Neural cell (in vitro differentiated cells): ENCODE measurements around the gene PPP1R9B. TPM values are rescaled to one million over a fixed set of nuclear protein-coding genes. Genes with fewer than 3 reads are reported as not detected.

Source experiments
- H2AFZ ChIP-seq: fragments of 200-600, 300-800 bp; sonication (generic), shearing (Covaris generic); 2 replicates; pipeline ENCODE4 v1.6.0; 2014; ENCODE audit warnings: low read depth, mild to moderate bottlenecking, antibody characterized with exemption, low read length, moderate library complexity
- H3F3A ChIP-seq: fragments of 200-600 bp; shearing (Covaris generic); 2 replicates; pipeline ENCODE4 v1.6.1; 2016; ENCODE audit warnings: mild to moderate bottlenecking, moderate library complexity, mixed read lengths, antibody characterized with exemption, low read length; ENCODE audit not compliant: insufficient read depth, poor library complexity, severe bottlenecking
- H3K27ac ChIP-seq: fragments of 200-600, 300-800 bp; sonication (generic), shearing (Covaris generic); 2 replicates; pipeline ENCODE4 v1.5.1; 2014; ENCODE audit warnings: mild to moderate bottlenecking, low read length, moderate library complexity
- H3K27me3 ChIP-seq: fragments of 300-800, 200-600 bp; sonication (generic), shearing (Covaris generic); 2 replicates; pipeline ENCODE4 v1.6.0; 2014; ENCODE audit warnings: mild to moderate bottlenecking, low read depth, low read length, moderate library complexity; ENCODE audit not compliant: insufficient read depth
- H3K36me3 ChIP-seq: fragments of 300-800, 200-600 bp; sonication (generic), shearing (Covaris generic); 2 replicates; pipeline ENCODE4 v1.5.1; 2014; ENCODE audit warnings: mild to moderate bottlenecking, antibody characterized with exemption, low read length, moderate library complexity; ENCODE audit not compliant: insufficient read depth
- H3K4me2 ChIP-seq: fragments of 300-800, 200-600 bp; sonication (generic), shearing (Covaris generic); 2 replicates; pipeline ENCODE4 v1.6.0; 2014; ENCODE audit warnings: mild to moderate bottlenecking, low read length
- H3K4me3 ChIP-seq: fragments of 300-800, 200-600 bp; sonication (generic), shearing (Covaris generic); 2 replicates; pipeline ENCODE4 v1.5.1; 2014; ENCODE audit warnings: mild to moderate bottlenecking, low read length, moderate library complexity
- H3K79me2 ChIP-seq: fragments of 200-600 bp; shearing (Covaris generic); replicated peaks from 2 replicates; pipeline ENCODE4 v1.6.0; 2014; ENCODE audit warnings: mild to moderate bottlenecking, low read length, moderate library complexity; ENCODE audit not compliant: insufficient read depth
- H3K9ac ChIP-seq: fragments of 300-800, 200-600 bp; sonication (generic), shearing (Covaris generic); 2 replicates; pipeline ENCODE4 v1.6.1; 2016; ENCODE audit warnings: mild to moderate bottlenecking, low read length, mixed read lengths
- H3K9me2 ChIP-seq: fragments of 200-600 bp; shearing (Covaris generic); 2 replicates; pipeline ENCODE4 v1.6.1; 2016; ENCODE audit warnings: mild to moderate bottlenecking, low read length, mixed read lengths; ENCODE audit not compliant: insufficient read depth
- H3K9me3 ChIP-seq: fragments of 200-600, 300-800 bp; sonication (generic), shearing (Covaris generic); 2 replicates; pipeline ENCODE4 v1.6.1; 2016; ENCODE audit warnings: mild to moderate bottlenecking, mixed run types, low read length, moderate library complexity, mixed read lengths
- H4K20me1 ChIP-seq: fragments of 200-600 bp; shearing (Covaris generic); 2 replicates; pipeline ENCODE4 v1.6.1; 2016; ENCODE audit warnings: mild to moderate bottlenecking, mixed run types; ENCODE audit not compliant: insufficient read depth
- CTCF ChIP-seq: fragments of 450-650 bp; IDR thresholded peaks from 2 replicates; pipeline ENCODE4 v1.5.1; 2014; ENCODE audit warnings: antibody characterized with exemption, mild to moderate bottlenecking, moderate library complexity; ENCODE audit not compliant: poor library complexity, severe bottlenecking
- EP300 ChIP-seq: fragments of 450-650 bp; conservative IDR thresholded peaks from 2 replicates; pipeline ENCODE4 v1.6.1; 2014; ENCODE audit warnings: antibody characterized with exemption, mild to moderate bottlenecking, moderate library complexity; ENCODE audit not compliant: poor library complexity, severe bottlenecking
- EZH2 ChIP-seq: fragments of 200-600, 300-800 bp; shearing (Covaris generic), sonication (generic); IDR thresholded peaks from 2 replicates; pipeline ENCODE4 v1.6.1; 2014; ENCODE audit warnings: antibody characterized with exemption, low read length, borderline replicate concordance, mild to moderate bottlenecking; ENCODE audit not compliant: insufficient read depth, poor library complexity, severe bottlenecking
- MXI1 ChIP-seq: fragments of 450-650 bp; conservative IDR thresholded peaks from 2 replicates; pipeline ENCODE4 v1.6.1; 2014; ENCODE audit warnings: antibody characterized with exemption, mild to moderate bottlenecking; ENCODE audit not compliant: poor library complexity, severe bottlenecking
- POLR2AphosphoS5 ChIP-seq: IDR thresholded peaks from 2 replicates; pipeline ENCODE4 v1.6.1; 2012
- RAD21 ChIP-seq: fragments of 450-650 bp; conservative IDR thresholded peaks from 2 replicates; pipeline ENCODE4 v1.6.1; 2014; ENCODE audit warnings: antibody characterized with exemption, mild to moderate bottlenecking, moderate library complexity
- REST ChIP-seq: IDR thresholded peaks from 2 replicates; pipeline ENCODE4 v1.6.1; 2012; ENCODE audit warnings: borderline replicate concordance
- SMC3 ChIP-seq: fragments of 450-650 bp; conservative IDR thresholded peaks from 2 replicates; pipeline ENCODE4 v1.6.1; 2014; ENCODE audit warnings: antibody characterized with exemption, mild to moderate bottlenecking, moderate library complexity; ENCODE audit not compliant: poor library complexity
- TAF1 ChIP-seq: IDR thresholded peaks from 2 replicates; pipeline ENCODE4 v1.6.1; 2012; ENCODE audit warnings: low read depth
- polyA plus RNA-seq: library from polyadenylated mRNA; depleted of rRNA; stranded (reverse); fragments of >200 nt; gene quantifications from 2 replicates; pipeline ENCODE4 v1.2.3, GENCODE V29; 2014

The PPP1R9B gene
- polyA plus RNA-seq, 1 donor from 2014 or later: 29.2 TPM

- Histone ChIP-seq H3K27ac (no peak overlapping the region), H3K9ac (no peak overlapping the region), H3F3A (no peaks in the 10 kb centered on the region), H3K4me3 (no peak overlapping the region), H3K79me2 (no peaks in the 10 kb centered on the region), H3K9me3 (no peaks in the 10 kb centered on the region), H4K20me1 (no peaks in the 10 kb centered on the region), H3K27me3 (no peaks in the 10 kb centered on the region), H3K9me2 (no peaks in the 10 kb centered on the region), H2AFZ (no peak overlapping the region), H3K36me3 (peaks cover 4% of the 10 kb centered on the region), H3K4me2 (no peak overlapping the region)
- TF ChIP-seq REST (no peak), RAD21 (peak; percentile 33), EP300 (no peak), EZH2 (no peak), POLR2AphosphoS5 (no peak), SMC3 (peak; percentile 50), MXI1 (no peak), CTCF (peak; percentile 68), TAF1 (no peak)
Measured at GRCh38 chr17:50117202-50118051, 33.0 kb downstream of the PPP1R9B start.

- H3K79me2 ChIP-seq: no peaks in the 10 kb centered on the region
Measured at GRCh38 chr17:50115756-50116155, 34.7 kb downstream of the PPP1R9B start.

More at GRCh38 chr17:50115756-50116155, 34.7 kb downstream of the PPP1R9B start:
- no peak overlapping the region for H3K4me2 ChIP-seq
- no peaks in the 10 kb centered on the region for H3K36me3 ChIP-seq
- H2AFZ ChIP-seq: no peak overlapping the region
- H4K20me1 ChIP-seq: no peaks in the 10 kb centered on the region
- H3K4me3 ChIP-seq: no peak overlapping the region
- no peaks in the 10 kb centered on the region for H3K9me3 ChIP-seq
- H3K9ac ChIP-seq: no peak overlapping the region
- H3F3A ChIP-seq: no peaks in the 10 kb centered on the region
- no peaks in the 10 kb centered on the region for H3K27me3 ChIP-seq
- H3K27ac ChIP-seq: no peak overlapping the region
- TF ChIP-seq RAD21: no peak
- no peak for TF ChIP-seq EP300
- H3K9me2 ChIP-seq: no peaks in the 10 kb centered on the region
